IPS DF 4.7 (cell line): Measurements from ENCODE around the gene NUAK1.

ENCODE experiments used
- DNase-seq: peaks from one replicate; pipeline ENCODE4 v3.0.0-alpha.2; 2013; ENCODE audit warnings: low spot score; ENCODE audit errors: extremely low read depth

NUAK1 gene

GRCh38 chr12:106138633-106139421 is at the start of gene NUAK1:
NUAK1 (minus strand) TSS chr12:106138954; CDS start chr12:106138653, 301 bp downstream.
- DNase-seq = no peak

GRCh38 chr12:106188256-106188655 is 49.5 kb upstream of the NUAK1 start:
- DNase-seq = no peak

- no peak for DNase-seq
These were observed 49.1 kb upstream of the NUAK1 start for GRCh38 chr12:106187842-106188241.

- no peak for DNase-seq
These were observed 48.5 kb upstream of the NUAK1 start for GRCh38 chr12:106187155-106187789.

GRCh38 chr12:106183735-106184134 is 45.0 kb upstream of the NUAK1 start:
- DNase-seq = no peak

- no peak for DNase-seq
These were observed 42.8 kb upstream of the NUAK1 start for GRCh38 chr12:106181401-106182114.

GRCh38 chr12:106179086-106179485 is 40.3 kb upstream of the NUAK1 start:
- DNase-seq = no peak

- no peak for DNase-seq
These were observed 39.8 kb upstream of the NUAK1 start for GRCh38 chr12:106178562-106178961.

- no peak for DNase-seq
These were observed 37.8 kb upstream of the NUAK1 start for GRCh38 chr12:106176560-106176959.

- no peak for DNase-seq
These were observed 36.1 kb upstream of the NUAK1 start for GRCh38 chr12:106174876-106175275.

- no peak for DNase-seq
These were observed 34.7 kb upstream of the NUAK1 start for GRCh38 chr12:106173442-106173841.

GRCh38 chr12:106171117-106171750 is 32.5 kb upstream of the NUAK1 start:
- no peak for DNase-seq

GRCh38 chr12:106170285-106170684 is 31.5 kb upstream of the NUAK1 start:
- DNase-seq = no peak

GRCh38 chr12:106163712-106164111 is 25.0 kb upstream of the NUAK1 start:
- no peak for DNase-seq

- DNase-seq = no peak
These were observed 22.7 kb upstream of the NUAK1 start for GRCh38 chr12:106161491-106161890.

GRCh38 chr12:106160915-106161314 is 22.2 kb upstream of the NUAK1 start:
- DNase-seq = no peak

- no peak for DNase-seq
These were observed 19.0 kb upstream of the NUAK1 start for GRCh38 chr12:106157802-106158201.

- no peak for DNase-seq
These were observed 16.1 kb upstream of the NUAK1 start for GRCh38 chr12:106154751-106155273.

- DNase-seq = no peak
These were observed 13.6 kb upstream of the NUAK1 start for GRCh38 chr12:106152334-106152733.

GRCh38 chr12:106150555-106150954 is 11.8 kb upstream of the NUAK1 start:
- no peak for DNase-seq

GRCh38 chr12:106149096-106149784 is 10.5 kb upstream of the NUAK1 start:
- DNase-seq = no peak
